Heart left ventricle (tissue), 16 donors: ENCODE measurements around the gene RMDN3. TPM values are rescaled to one million over a fixed set of nuclear protein-coding genes. Genes with fewer than 3 reads are reported as not detected.

Experiments
- ATAC-seq, 4 donors: fragments of 200-7000 bp; cut with Tn5 transposase; one replicate each; pipeline ENCODE4 v1.9.1; 2020 to 2022; ENCODE audit warnings: moderate library complexity in 4 of 4, mild to moderate bottlenecking in 3 of 4, moderate number of reproducible peaks in 1 of 4
- DNase-seq, 5 donors: peaks; one replicate each; pipeline ENCODE4 v3.0.0-alpha.2; 2020
- H3K27ac ChIP-seq, 12 donors: fragments of 200-600 bp; sonication (generic) in 4 of 12; one replicate each; pipeline versions ENCODE4 v1.5.0 to v1.8.0; 2016 to 2022; ENCODE audit warnings: mild to moderate bottlenecking in 2 of 12
- H3K27me3 ChIP-seq, 9 donors: fragments of 200-600 bp; sonication (generic) in 2 of 9; one replicate each; pipeline versions ENCODE4 v1.5.1 to v1.8.0; 2016 to 2022; ENCODE audit warnings: mild to moderate bottlenecking in 3 of 9
- H3K36me3 ChIP-seq, 9 donors: fragments of 200-600 bp; sonication (generic) in 2 of 9; one replicate each; pipeline versions ENCODE4 v1.5.0 to v1.8.0; 2018 to 2022; ENCODE audit warnings: mild to moderate bottlenecking in 2 of 9
- H3K4me1 ChIP-seq, 12 donors: fragments of 200-600 bp; sonication (generic) in 4 of 12; one replicate each; pipeline versions ENCODE4 v1.5.0 to v1.8.0; 2016 to 2022; ENCODE audit warnings: mild to moderate bottlenecking in 3 of 12
- H3K4me3 ChIP-seq, 12 donors: fragments of 200-600 bp; sonication (generic) in 4 of 12; one replicate each; pipeline versions ENCODE4 v1.5.0 to v1.8.0; 2017 to 2022; ENCODE audit warnings: mild to moderate bottlenecking in 9 of 12, moderate library complexity in 4 of 12
- H3K9me3 ChIP-seq, 12 donors: fragments of 200-600 bp; sonication (generic) in 4 of 12; one replicate each; pipeline versions ENCODE4 v1.5.0 to v1.8.0; 2016 to 2022; ENCODE audit warnings: mild to moderate bottlenecking in 1 of 12
- POLR2A ChIP-seq, 2 donors: fragments of 450-650 bp; IDR thresholded peaks; one replicate each; pipeline ENCODE4 v1.6.1; 2017; ENCODE audit warnings: antibody characterized with exemption in 2 of 2, mild to moderate bottlenecking in 2 of 2, moderate library complexity in 2 of 2
- WGBS, 4 donors: extraction: QIAGEN DNeasy Blood & Tissue Kit in 2 of 4; methylation state at CpG; one replicate each; pipeline versions ENCODE4 v1.1.5 to v1.1.7; 2013 to 2018; 5-methylcytosine and 5-hydroxymethylcytosine counted together
- intact Hi-C, 10 donors: fragments of 100-400 bp; cut with DNase I; formaldehyde crosslinking; loops; one replicate each; pipeline versions ENCODE4 v1.11.1 to v1.14.2; 2022
- polyA plus RNA-seq, 2 donors: library from polyadenylated mRNA; stranded (reverse); fragments of 200-250 nt; gene quantifications; one replicate each; pipeline ENCODE4 v1.2.3, GENCODE V29; 2013
- total RNA-seq, 9 donors: library from RNA; depleted of rRNA in 2 of 9; stranded (reverse); fragments of >200 nt in 2 of 9; fragmentation: NEBNext Ultra II Directional in 3 of 9; extraction: Animal tissue kit (Norgen Biotek cat#: 25700) in 3 of 9; gene quantifications; one replicate each; pipeline versions ENCODE4 v1.1.0 to v1.2.4, GENCODE V29; 2016 to 2023
- TF ChIP-seq, protein P1 (sequence below), 12 donors: fragments of 200-600 bp; sonication (generic) in 4 of 12; IDR thresholded peaks; one replicate each; pipeline versions ENCODE4 v1.5.0 to v1.8.0; 2018 to 2022; ENCODE audit warnings: antibody characterized with exemption in 12 of 12, mild to moderate bottlenecking in 5 of 12
- donor health status: ischemic (EF 13 %, LVEDD 7.1; RV severe dilation, severe dysfunction).
- donor health status: healthy with polysubstance abuse.
- donor health status: DM: no; HTN: yes; CAD: no.
- donor health status: DM: no; HTN: no; CAD: no.
- donor health status: ischemic (EF 25% LVEDD 6.9; RV normal size, moderate dysfunction).
- donor health status: ischemic (EF 25% LVEDD 5.7; RV mildly dilated, moderate dysfunction).
- donor health status: healthy.
- donor health status: DM: yes; HTN: yes; CAD: no.
- donor health status: ischemic (EF 35%, LVEDD 5.7; RV mildly dilated, moderate dysfunction).
- donor health status: nonischemic (EF 11% LVEDD 7.7; RV severe dilation, severe dysfunction).
- donor health status: DM: yes; HTN: yes; CAD: no.
- donor health status: PGD.
- donor health status: ischemic (EF 29% LVEDD 5.4; RV normal size, mild dysfunction).
- donor health status: nonischemic (EF 23%, LVEDD 6.1; RV moderate dilation, normal function).

The RMDN3 gene
- total and polyA plus RNA-seq, 11 donors: 12.0 to 26.2 (median 18.5) TPM

DNA sequence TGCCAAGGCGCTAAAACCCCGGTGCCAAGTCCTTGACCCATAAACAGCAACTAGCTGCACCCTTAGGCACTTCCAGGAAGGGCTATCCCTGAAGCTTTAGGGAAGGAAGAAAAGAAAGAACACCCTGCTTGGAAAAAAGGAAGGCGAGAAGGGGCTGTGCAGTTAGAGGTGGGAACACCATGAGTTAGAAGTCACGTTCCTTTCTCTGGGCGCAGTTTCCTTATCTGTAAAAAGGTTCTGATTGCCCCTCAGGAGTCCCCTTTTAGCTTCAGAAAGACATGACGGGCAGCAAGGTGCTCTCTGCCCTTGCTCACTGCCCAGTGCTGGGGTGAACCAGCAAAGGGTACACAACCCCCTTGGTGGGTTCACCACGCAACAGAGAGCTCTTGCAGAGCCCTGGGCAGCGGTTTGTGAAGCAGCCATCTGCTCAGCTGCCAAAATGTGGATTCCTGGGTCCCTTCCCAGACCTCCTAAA, 9.6 kb upstream of the RMDN3 start:
- WGBS, 4 donors: 31 to 41% (median 36%) methylated on average over 8 of the region's 8 CpGs
- Histone ChIP-seq H3K9me3 (no peaks in the 10 kb centered on the region), H3K27me3 (no peaks in the 10 kb centered on the region), H3K27ac (peak overlapping the region in 10 of 12 donors; percentile 47 to 80 (median 63)), H3K4me3 (peak overlapping the region in 11 of 12 donors; percentile 33 to 75 (median 59)), H3K4me1 (peaks cover 0 to 52% (median 24%) of the 10 kb centered on the region in 12 donors), H3K36me3 (peaks cover 0 to 18% (median 4%) of the 10 kb centered on the region in 9 donors)
- DNase-seq: no peak
- ATAC-seq: no peak
- TF ChIP-seq, protein P1, sequence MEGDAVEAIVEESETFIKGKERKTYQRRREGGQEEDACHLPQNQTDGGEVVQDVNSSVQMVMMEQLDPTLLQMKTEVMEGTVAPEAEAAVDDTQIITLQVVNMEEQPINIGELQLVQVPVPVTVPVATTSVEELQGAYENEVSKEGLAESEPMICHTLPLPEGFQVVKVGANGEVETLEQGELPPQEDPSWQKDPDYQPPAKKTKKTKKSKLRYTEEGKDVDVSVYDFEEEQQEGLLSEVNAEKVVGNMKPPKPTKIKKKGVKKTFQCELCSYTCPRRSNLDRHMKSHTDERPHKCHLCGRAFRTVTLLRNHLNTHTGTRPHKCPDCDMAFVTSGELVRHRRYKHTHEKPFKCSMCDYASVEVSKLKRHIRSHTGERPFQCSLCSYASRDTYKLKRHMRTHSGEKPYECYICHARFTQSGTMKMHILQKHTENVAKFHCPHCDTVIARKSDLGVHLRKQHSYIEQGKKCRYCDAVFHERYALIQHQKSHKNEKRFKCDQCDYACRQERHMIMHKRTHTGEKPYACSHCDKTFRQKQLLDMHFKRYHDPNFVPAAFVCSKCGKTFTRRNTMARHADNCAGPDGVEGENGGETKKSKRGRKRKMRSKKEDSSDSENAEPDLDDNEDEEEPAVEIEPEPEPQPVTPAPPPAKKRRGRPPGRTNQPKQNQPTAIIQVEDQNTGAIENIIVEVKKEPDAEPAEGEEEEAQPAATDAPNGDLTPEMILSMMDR (IDR thresholded peaks at IDR 0.05): no peak
- no peak for TF ChIP-seq POLR2A (IDR thresholded peaks at IDR 0.05)
- intact Hi-C loops: loop anchor here in 5 of 10 donors (5.0 to 10.0 kb wide), 5 partner anchors 38 to 170 kb away; partner anchors contain the start of genes DNAJC17 (in 2 of the 5), VPS18 (in 2 of the 5), ZFYVE19 (in 2 of the 5) and KNL1 (in 1 of the 5)

DNA sequence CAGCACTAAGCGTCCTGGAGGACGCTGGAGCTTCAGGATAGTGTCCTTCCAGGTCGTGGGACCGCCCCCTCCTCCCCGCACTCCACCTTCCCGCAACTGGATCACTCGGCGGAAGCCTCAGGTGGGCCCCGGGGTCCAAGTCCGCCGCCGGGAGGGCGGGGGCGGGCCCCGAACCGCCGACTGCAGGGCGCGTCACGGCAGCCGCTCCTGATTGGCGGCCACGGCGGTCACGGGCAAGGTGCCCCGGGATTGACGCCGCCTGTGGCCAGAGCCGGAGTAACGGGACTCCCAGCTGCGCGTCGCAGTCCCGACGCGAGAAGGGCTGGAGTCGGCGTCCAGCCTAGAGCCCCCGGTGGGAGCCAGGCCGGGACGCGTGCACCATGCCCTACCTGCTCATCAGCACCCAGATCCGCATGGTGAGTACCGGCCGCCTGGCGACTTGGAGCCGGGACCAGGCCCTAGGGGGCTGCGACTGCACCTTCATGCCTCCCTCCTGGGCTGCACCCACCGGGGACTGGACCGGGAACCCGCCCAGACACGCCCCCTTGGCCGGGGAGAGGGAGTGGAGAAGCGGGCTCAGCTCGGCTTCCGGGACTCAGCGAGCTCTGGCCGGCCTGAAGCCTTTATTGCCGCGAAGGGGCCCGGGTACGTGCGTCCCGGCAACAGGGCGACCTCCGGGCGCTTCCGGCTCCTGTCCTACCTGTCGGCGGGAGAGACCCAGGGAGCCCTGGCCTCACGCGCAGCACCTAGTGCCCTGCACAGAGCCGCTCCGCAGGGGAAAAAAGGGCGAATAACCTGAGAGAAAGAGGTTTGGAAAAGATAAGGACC, 9.0 kb upstream of the RMDN3 start, which contains the start of gene GCHFR:
Gene GCHFR (plus strand): TSS at position 268 of the 828 bp plus-strand sequence. CDS start 113 bp downstream, at position 381.
- peak within 1 kb of the TSS; percentile 33 to 75 (median 58) for H3K4me3 ChIP-seq
- H3K9me3 ChIP-seq: no peaks in the 10 kb centered on the region
- WGBS, 4 donors: 0% methylated on average over 30 to 75 of the region's 75 CpGs
- peak within 1 kb of the TSS in 11 of 12 donors; percentile 47 to 80 (median 62) for H3K27ac ChIP-seq
- peaks cover 0 to 16% (median 4%) of the 10 kb centered on the region in 9 donors for H3K36me3 ChIP-seq
- intact Hi-C loops: loop anchor here in 4 of 10 donors (5.0 to 10.0 kb wide), 4 partner anchors 43 to 169 kb away; partner anchors contain the start of genes VPS18 (in 2 of the 4), DNAJC17 (in 1 of the 4), KNL1 (in 1 of the 4) and ZFYVE19 (in 1 of the 4)
- no peaks in the 10 kb centered on the region for H3K27me3 ChIP-seq
- peaks cover 0 to 46% (median 23%) of the 10 kb centered on the region in 12 donors for H3K4me1 ChIP-seq
- DNase-seq (peak; percentile 70 to 87 (median 74)), ATAC-seq (peak; percentile 26 to 78 (median 74))
- TF ChIP-seq, protein P1 (IDR thresholded peaks at IDR 0.05): peak in 10 of 12 donors; percentile 8 to 55 (median 35)
- TF ChIP-seq POLR2A (IDR thresholded peaks at IDR 0.05): peak in 1 of 2 donors; percentile 59

DNA sequence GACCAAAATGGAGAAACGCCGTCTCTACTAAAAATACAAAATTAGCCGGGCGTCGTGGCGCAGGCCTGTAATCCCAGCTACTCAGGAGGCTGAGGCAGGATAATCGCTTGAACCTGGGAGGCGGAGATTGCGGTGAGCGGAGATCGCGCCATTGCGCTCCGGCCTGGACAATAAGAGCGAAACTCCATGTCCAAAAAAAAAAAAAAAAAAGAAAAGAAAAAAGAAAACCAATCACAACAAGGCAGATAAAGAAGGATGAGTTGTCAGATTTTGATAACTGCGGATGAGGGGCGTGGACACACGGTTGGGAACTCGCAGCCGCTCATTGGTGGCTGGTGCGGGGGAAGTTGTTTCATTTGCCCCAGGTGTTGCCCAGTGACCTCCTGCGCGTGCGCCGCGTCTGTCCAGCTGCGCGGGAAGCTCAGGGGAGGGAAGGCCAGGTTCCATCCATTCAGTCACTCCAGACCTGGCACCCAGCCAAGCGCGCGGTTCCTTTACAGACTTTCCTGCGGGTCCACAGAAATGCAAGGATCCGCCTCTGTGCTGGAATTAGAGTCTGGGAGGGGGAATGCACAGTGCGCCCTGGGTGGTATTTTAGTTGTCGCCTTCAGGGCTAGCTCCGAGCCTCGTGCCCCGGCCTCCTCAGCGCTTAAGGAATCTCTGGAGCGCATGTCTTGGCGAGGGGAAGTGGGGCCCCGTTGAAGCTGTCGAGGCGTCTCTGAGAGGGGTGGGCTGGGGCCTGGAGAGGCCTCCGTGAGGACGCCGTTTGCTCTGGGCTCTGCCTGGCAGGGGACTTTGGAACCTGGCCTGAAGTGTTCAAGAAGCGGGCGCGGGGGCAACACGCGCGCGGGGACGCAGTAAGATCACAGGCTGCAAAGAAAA, 8.1 kb upstream of the RMDN3 start:
- Histone ChIP-seq H3K9me3 (no peaks in the 10 kb centered on the region), H3K4me1 (peaks cover 0 to 37% (median 22%) of the 10 kb centered on the region in 12 donors), H3K27ac (peak overlapping the region in 11 of 12 donors; percentile 47 to 80 (median 62)), H3K4me3 (peak overlapping the region; percentile 33 to 75 (median 58)), H3K27me3 (no peaks in the 10 kb centered on the region), H3K36me3 (peaks cover 0 to 10% (median 4%) of the 10 kb centered on the region in 9 donors)
- WGBS, 4 donors: 29 to 34% (median 31%) methylated on average over 50 to 55 of the region's 55 CpGs
- ATAC-seq (peak in 3 of 4 donors; percentile 7 to 31 (median 13)), DNase-seq (peak; percentile 59 to 85 (median 66))
- intact Hi-C loops: loop anchor here in 4 of 10 donors (5.0 to 10.0 kb wide), 4 partner anchors 44 to 168 kb away; partner anchors contain the start of genes VPS18 (in 2 of the 4), DNAJC17 (in 1 of the 4), KNL1 (in 1 of the 4) and ZFYVE19 (in 1 of the 4)
- TF ChIP-seq, protein P1 (IDR thresholded peaks at IDR 0.05): no peak
- no peak for TF ChIP-seq POLR2A (IDR thresholded peaks at IDR 0.05)
